SK-N-SH (cell line): ENCODE measurements around the gene LMX1A. TPM values are rescaled to one million over a fixed set of nuclear protein-coding genes. Genes with fewer than 3 reads are reported as not detected.

Experiments
- CTCF ChIA-PET: fragments of 300-600, 350-600 bp; formaldehyde crosslinking; extraction: SDS; loops from one replicate; lab custom pipeline; 2021; lab: Yijun Ruan, JAX
- POLR2A ChIA-PET: fragments of 350-600 bp; sonication (Branson Sonifier 250); formaldehyde crosslinking; extraction: SDS; loops from one replicate; lab custom pipeline; 2020; ENCODE audit warnings: antibody characterized with exemption, inconsistent platforms; lab: Yijun Ruan, JAX
- DNase-seq: peaks from one replicate; pipeline ENCODE4 v3.0.0; 2012
- H2AFZ ChIP-seq: fragments of 200-600 bp; sonication (generic); 2 replicates; pipeline ENCODE4 v1.8.1; 2016; ENCODE audit warnings: antibody characterized with exemption, mild to moderate bottlenecking, low read depth
- H3F3A ChIP-seq: fragments of 200-600 bp; sonication (generic); replicated peaks from 2 replicates; pipeline ENCODE3; 2016; ENCODE audit warnings: antibody characterized with exemption, mild to moderate bottlenecking; ENCODE audit not compliant: insufficient read depth
- H3K27ac ChIP-seq, 2 experiments: fragments of 200-500 bp in 1 of 2; fragments of 200-600 bp in 1 of 2; sonication (Bioruptor generic) in 1 of 2; sonication (generic), shearing (Covaris generic) in 1 of 2; 2 replicates each; pipeline versions ENCODE4 v1.5.1 to v1.6.1; 2014 to 2016; ENCODE audit warnings: low read depth in 2 of 2, inconsistent platforms in 1 of 2, low read length in 1 of 2, mild to moderate bottlenecking in 1 of 2, mixed read lengths in 1 of 2
- H3K27me3 ChIP-seq: fragments of 200-600 bp; sonication (generic), shearing (Covaris generic); 2 replicates; pipeline ENCODE4 v1.6.1; 2016; ENCODE audit warnings: mixed run types; ENCODE audit not compliant: insufficient read depth
- H3K36me3 ChIP-seq, 2 experiments: fragments of 200-500 bp in 1 of 2; fragments of 200-600 bp in 1 of 2; sonication (Bioruptor generic) in 1 of 2; sonication (generic) in 1 of 2; replicated peaks in 1 of 2; 2 replicates each; pipeline versions ENCODE3 to v1.5.1; 2014 to 2016; ENCODE audit warnings: low read length in 1 of 2, mild to moderate bottlenecking in 1 of 2; ENCODE audit not compliant: insufficient read depth in 2 of 2, control insufficient read depth in 1 of 2
- H3K4me1 ChIP-seq, 2 experiments: fragments of 200-500 bp in 1 of 2; fragments of 200-600 bp in 1 of 2; sonication (Bioruptor generic) in 1 of 2; sonication (generic), shearing (Covaris generic) in 1 of 2; 2 replicates each; pipeline versions ENCODE4 v1.5.1 to v1.6.1; 2014 to 2016; ENCODE audit warnings: low read depth in 1 of 2, low read length in 1 of 2, mixed run types in 1 of 2; ENCODE audit not compliant: insufficient read depth in 2 of 2, control insufficient read depth in 1 of 2
- H3K4me2 ChIP-seq: fragments of 200-600 bp; sonication (generic), shearing (Covaris generic); 2 replicates; pipeline ENCODE4 v1.6.1; 2017; ENCODE audit warnings: mixed run types
- H3K4me3 ChIP-seq, 2 experiments: fragments of 200-500 bp in 1 of 2; fragments of 200-600 bp in 1 of 2; sonication (Bioruptor generic) in 1 of 2; sonication (generic), shearing (Covaris generic) in 1 of 2; 2 replicates each; pipeline versions ENCODE4 v1.5.1 to v1.8.1; 2014 to 2016; ENCODE audit warnings: low read depth in 2 of 2, inconsistent platforms in 1 of 2, low read length in 1 of 2, mild to moderate bottlenecking in 1 of 2, mixed read lengths in 1 of 2, moderate library complexity in 1 of 2
- H3K79me2 ChIP-seq: fragments of 200-600 bp; sonication (generic); 2 replicates; pipeline ENCODE4 v1.8.1; 2017; ENCODE audit warnings: mild to moderate bottlenecking; ENCODE audit not compliant: insufficient read depth
- H3K9ac ChIP-seq: fragments of 200-600 bp; sonication (generic); 2 replicates; pipeline ENCODE4 v1.6.1; 2017; ENCODE audit warnings: mixed run types
- H3K9me2 ChIP-seq: fragments of 200-600 bp; sonication (generic); 2 replicates; pipeline ENCODE4 v1.6.1; 2017; ENCODE audit warnings: mixed run types
- H3K9me3 ChIP-seq: fragments of 200-600 bp; sonication (generic); 2 replicates; pipeline ENCODE4 v1.6.1; 2017; ENCODE audit warnings: mixed run types, mild to moderate bottlenecking, moderate library complexity
- H4K20me1 ChIP-seq: fragments of 200-600 bp; sonication (generic); 2 replicates; pipeline ENCODE4 v1.6.1; 2017; ENCODE audit warnings: mild to moderate bottlenecking, mixed run types; ENCODE audit not compliant: insufficient read depth
- CHD2 ChIP-seq: fragments of 150-350 bp; IDR thresholded peaks from 2 replicates; pipeline ENCODE4 v1.6.1; 2018; ENCODE audit warnings: low read length; ENCODE audit not compliant: partially characterized antibody
- CTCF ChIP-seq: fragments of 200-600 bp; sonication (generic); IDR thresholded peaks from 2 replicates; pipeline ENCODE4 v1.6.1; 2017; ENCODE audit warnings: antibody characterized with exemption, mild to moderate bottlenecking, moderate library complexity
- ELF1 ChIP-seq: IDR thresholded peaks from 2 replicates; pipeline ENCODE4 v1.4.0; 2012
- FOSL2 ChIP-seq: IDR thresholded peaks from 2 replicates; pipeline ENCODE4 v1.4.0; 2012; ENCODE audit warnings: low read depth, mild to moderate bottlenecking, moderate library complexity, borderline replicate concordance
- GABPA ChIP-seq: IDR thresholded peaks from 2 replicates; pipeline ENCODE4 v1.4.0; 2012; ENCODE audit warnings: low read depth, mild to moderate bottlenecking
- IRF3 ChIP-seq: fragments of 150-350 bp; IDR thresholded peaks from 2 replicates; pipeline ENCODE4 v1.6.1; 2016; ENCODE audit warnings: mild to moderate bottlenecking, low read depth, low read length
- JUND ChIP-seq: IDR thresholded peaks from 2 replicates; pipeline ENCODE4 v1.4.0; 2012
- MAX ChIP-seq: IDR thresholded peaks from 2 replicates; pipeline ENCODE4 v1.4.0; 2012; ENCODE audit warnings: low read depth
- NFIC ChIP-seq: IDR thresholded peaks from 2 replicates; pipeline ENCODE4 v1.4.0; 2012; ENCODE audit warnings: borderline replicate concordance
- PBX3 ChIP-seq: IDR thresholded peaks from 2 replicates; pipeline ENCODE4; 2012
- POLR2AphosphoS5 ChIP-seq: IDR thresholded peaks from 2 replicates; pipeline ENCODE4 v1.6.1; 2012; ENCODE audit warnings: low read depth, low read length
- REST ChIP-seq: IDR thresholded peaks from 2 replicates; pipeline ENCODE4 v1.6.1; 2012; ENCODE audit warnings: mild to moderate bottlenecking, low read depth, low read length, moderate library complexity
- RFX5 ChIP-seq: IDR thresholded peaks from 2 replicates; pipeline ENCODE4 v1.6.1; 2012; ENCODE audit warnings: mild to moderate bottlenecking, improper control_type of control experiment, low read length
- SIN3A ChIP-seq: IDR thresholded peaks from 2 replicates; pipeline ENCODE4 v1.6.1; 2012; ENCODE audit warnings: low read depth, mild to moderate bottlenecking, low read length, moderate library complexity, borderline replicate concordance
- TAF1 ChIP-seq: IDR thresholded peaks from 2 replicates; pipeline ENCODE4 v1.6.1; 2012; ENCODE audit warnings: low read depth, mild to moderate bottlenecking, low read length, moderate library complexity, borderline replicate concordance
- TEAD4 ChIP-seq: IDR thresholded peaks from 2 replicates; pipeline ENCODE4 v1.4.0; 2012; ENCODE audit warnings: mild to moderate bottlenecking, borderline replicate concordance; ENCODE audit not compliant: insufficient read depth
- USF1 ChIP-seq: IDR thresholded peaks from 2 replicates; pipeline ENCODE4 v1.4.0; 2012; ENCODE audit warnings: low read depth, borderline replicate concordance
- WGBS: methylation state at CpG from one replicate; pipeline ENCODE4 v1.1.6; 2017; ENCODE audit warnings: low lambda C conversion rate; 5-methylcytosine and 5-hydroxymethylcytosine counted together
- polyA plus RNA-seq, 3 experiments: library from polyadenylated mRNA; depleted of rRNA; stranded (reverse); fragments of >200 nt; gene quantifications; 2 replicates each; pipeline ENCODE4 v1.2.3, GENCODE V29; 2012

Gene LMX1A
- polyA plus RNA-seq, 1 of the 3 experiments (the other 2 are of a cell fraction) = not detected

GRCh38 chr1:165402517-165403111 is 46.1 kb upstream of the LMX1A start:
- Histone ChIP-seq H3K36me3 (no peaks in the 10 kb centered on the region), H3K9me3 (no peaks in the 10 kb centered on the region), H2AFZ (no peak overlapping the region)
- CTCF ChIA-PET = interaction anchor here (0.9 to 3.9 kb wide), 7 partner anchors 9 to 198 kb away, joined by 3 to 52 read pairs (median 5); no protein-coding TSS in a partner anchor
- WGBS = 43% methylated on average over 4 of the region's 4 CpGs
- DNase-seq = no peak
- no peak for TF ChIP-seq RFX5
- no peak for TF ChIP-seq FOSL2
- no peak for TF ChIP-seq TAF1
- TF ChIP-seq NFIC = no peak
- no peak for TF ChIP-seq PBX3
- TF ChIP-seq TEAD4 = no peak
- no peak for TF ChIP-seq CTCF
- TF ChIP-seq USF1 = no peak
- TF ChIP-seq IRF3 = no peak
- no peak for TF ChIP-seq SIN3A
- no peak for TF ChIP-seq MAX
- no peak for TF ChIP-seq CHD2
- TF ChIP-seq JUND = no peak
- no peak for TF ChIP-seq GABPA
- TF ChIP-seq ELF1 = no peak
- TF ChIP-seq REST = no peak
- no peak for TF ChIP-seq POLR2AphosphoS5
- TF ChIP-seq, all 33 proteins: peak for 0
- Histone ChIP-seq H3K27me3 (no peaks in the 10 kb centered on the region), H3K9me2 (no peaks in the 10 kb centered on the region), H3K4me1 (no peaks in the 10 kb centered on the region), H3K4me2 (no peak overlapping the region), H3K9ac (no peak overlapping the region), H3K27ac (no peak overlapping the region), H3K79me2 (no peaks in the 10 kb centered on the region), H4K20me1 (no peaks in the 10 kb centered on the region), H3K4me3 (no peak overlapping the region), H3F3A (no peaks in the 10 kb centered on the region)
- POLR2A ChIA-PET = no interaction called here
